Measurements from ENCODE around the gene FCMR. TPM values are rescaled to one million over a fixed set of nuclear protein-coding genes. Genes with fewer than 3 reads are reported as not detected.

FCMR gene
- total and polyA plus RNA-seq, 2 experiments from 2014 or later = 0.84 TPM; not detected in 1

DNA sequence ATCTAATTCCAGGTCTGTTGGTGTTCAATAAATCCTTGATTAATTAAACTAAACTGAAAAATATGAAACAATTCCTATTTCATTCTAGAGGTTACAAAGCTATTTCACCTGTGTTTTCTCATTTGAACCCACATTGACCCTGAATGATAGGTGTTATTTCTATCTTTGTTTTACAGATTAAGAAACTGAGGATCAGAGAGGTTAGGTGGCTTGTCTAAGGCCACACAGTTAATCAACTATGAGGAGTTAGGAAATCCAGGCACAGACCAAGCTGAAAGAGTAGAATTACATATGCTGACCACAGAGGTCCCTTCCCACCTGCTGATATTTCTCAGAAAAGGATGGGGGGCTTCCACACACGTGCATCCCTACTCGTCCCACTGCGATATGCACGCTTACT, 24.0 kb upstream of the FCMR start (continued):
- TF ChIP-seq, protein P1, sequence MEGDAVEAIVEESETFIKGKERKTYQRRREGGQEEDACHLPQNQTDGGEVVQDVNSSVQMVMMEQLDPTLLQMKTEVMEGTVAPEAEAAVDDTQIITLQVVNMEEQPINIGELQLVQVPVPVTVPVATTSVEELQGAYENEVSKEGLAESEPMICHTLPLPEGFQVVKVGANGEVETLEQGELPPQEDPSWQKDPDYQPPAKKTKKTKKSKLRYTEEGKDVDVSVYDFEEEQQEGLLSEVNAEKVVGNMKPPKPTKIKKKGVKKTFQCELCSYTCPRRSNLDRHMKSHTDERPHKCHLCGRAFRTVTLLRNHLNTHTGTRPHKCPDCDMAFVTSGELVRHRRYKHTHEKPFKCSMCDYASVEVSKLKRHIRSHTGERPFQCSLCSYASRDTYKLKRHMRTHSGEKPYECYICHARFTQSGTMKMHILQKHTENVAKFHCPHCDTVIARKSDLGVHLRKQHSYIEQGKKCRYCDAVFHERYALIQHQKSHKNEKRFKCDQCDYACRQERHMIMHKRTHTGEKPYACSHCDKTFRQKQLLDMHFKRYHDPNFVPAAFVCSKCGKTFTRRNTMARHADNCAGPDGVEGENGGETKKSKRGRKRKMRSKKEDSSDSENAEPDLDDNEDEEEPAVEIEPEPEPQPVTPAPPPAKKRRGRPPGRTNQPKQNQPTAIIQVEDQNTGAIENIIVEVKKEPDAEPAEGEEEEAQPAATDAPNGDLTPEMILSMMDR (conservative IDR thresholded peaks at IDR 0.05; ENCODE audit: low read depth in 2 of 2) = no peak
- TF ChIP-seq ZNF331 (CRISPR knock-in tag; IDR thresholded peaks at IDR 0.05; ENCODE audit: low read depth) (no peak), EZH2phosphoT487 (IDR thresholded peaks at IDR 0.05; ENCODE audit: unreplicated experiment) (no peak), POLR2AphosphoS5 (IDR thresholded peaks at IDR 0.05; ENCODE audit: low read depth) (no peak), STAT1 (IDR thresholded peaks at IDR 0.05; ENCODE audit: unreplicated experiment) (no peak)

DNA sequence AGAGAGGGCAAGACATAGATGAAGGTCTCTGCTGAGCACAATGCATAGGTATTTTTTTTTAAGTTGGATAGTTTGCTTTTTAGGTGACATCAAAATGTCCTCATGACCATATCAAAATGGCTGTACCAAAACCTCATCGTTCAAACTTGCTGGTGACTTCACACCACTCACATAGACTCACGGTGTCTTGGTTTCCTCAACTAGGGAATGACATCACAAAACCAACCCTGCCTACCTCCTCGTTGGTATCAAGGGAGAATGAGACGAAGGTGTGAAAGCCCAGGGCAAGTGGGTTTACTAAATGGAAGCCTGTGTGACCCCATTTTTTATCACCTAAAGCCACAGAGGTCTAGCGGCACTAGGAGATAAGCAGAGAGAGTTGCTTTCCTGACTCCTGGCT, 23.0 kb upstream of the FCMR start:
- TF ChIP-seq STAT1 (IDR thresholded peaks at IDR 0.05; ENCODE audit: unreplicated experiment) (no peak), ZNF331 (CRISPR knock-in tag; IDR thresholded peaks at IDR 0.05; ENCODE audit: low read depth) (no peak), EZH2 (IDR thresholded peaks at IDR 0.05; ENCODE audit: low read depth, unreplicated experiment) (no peak), ZNF114 (CRISPR knock-in tag; IDR thresholded peaks at IDR 0.05) (no peak), POLR2AphosphoS5 (IDR thresholded peaks at IDR 0.05; ENCODE audit: low read depth) (no peak)
- TF ChIP-seq, protein P2, sequence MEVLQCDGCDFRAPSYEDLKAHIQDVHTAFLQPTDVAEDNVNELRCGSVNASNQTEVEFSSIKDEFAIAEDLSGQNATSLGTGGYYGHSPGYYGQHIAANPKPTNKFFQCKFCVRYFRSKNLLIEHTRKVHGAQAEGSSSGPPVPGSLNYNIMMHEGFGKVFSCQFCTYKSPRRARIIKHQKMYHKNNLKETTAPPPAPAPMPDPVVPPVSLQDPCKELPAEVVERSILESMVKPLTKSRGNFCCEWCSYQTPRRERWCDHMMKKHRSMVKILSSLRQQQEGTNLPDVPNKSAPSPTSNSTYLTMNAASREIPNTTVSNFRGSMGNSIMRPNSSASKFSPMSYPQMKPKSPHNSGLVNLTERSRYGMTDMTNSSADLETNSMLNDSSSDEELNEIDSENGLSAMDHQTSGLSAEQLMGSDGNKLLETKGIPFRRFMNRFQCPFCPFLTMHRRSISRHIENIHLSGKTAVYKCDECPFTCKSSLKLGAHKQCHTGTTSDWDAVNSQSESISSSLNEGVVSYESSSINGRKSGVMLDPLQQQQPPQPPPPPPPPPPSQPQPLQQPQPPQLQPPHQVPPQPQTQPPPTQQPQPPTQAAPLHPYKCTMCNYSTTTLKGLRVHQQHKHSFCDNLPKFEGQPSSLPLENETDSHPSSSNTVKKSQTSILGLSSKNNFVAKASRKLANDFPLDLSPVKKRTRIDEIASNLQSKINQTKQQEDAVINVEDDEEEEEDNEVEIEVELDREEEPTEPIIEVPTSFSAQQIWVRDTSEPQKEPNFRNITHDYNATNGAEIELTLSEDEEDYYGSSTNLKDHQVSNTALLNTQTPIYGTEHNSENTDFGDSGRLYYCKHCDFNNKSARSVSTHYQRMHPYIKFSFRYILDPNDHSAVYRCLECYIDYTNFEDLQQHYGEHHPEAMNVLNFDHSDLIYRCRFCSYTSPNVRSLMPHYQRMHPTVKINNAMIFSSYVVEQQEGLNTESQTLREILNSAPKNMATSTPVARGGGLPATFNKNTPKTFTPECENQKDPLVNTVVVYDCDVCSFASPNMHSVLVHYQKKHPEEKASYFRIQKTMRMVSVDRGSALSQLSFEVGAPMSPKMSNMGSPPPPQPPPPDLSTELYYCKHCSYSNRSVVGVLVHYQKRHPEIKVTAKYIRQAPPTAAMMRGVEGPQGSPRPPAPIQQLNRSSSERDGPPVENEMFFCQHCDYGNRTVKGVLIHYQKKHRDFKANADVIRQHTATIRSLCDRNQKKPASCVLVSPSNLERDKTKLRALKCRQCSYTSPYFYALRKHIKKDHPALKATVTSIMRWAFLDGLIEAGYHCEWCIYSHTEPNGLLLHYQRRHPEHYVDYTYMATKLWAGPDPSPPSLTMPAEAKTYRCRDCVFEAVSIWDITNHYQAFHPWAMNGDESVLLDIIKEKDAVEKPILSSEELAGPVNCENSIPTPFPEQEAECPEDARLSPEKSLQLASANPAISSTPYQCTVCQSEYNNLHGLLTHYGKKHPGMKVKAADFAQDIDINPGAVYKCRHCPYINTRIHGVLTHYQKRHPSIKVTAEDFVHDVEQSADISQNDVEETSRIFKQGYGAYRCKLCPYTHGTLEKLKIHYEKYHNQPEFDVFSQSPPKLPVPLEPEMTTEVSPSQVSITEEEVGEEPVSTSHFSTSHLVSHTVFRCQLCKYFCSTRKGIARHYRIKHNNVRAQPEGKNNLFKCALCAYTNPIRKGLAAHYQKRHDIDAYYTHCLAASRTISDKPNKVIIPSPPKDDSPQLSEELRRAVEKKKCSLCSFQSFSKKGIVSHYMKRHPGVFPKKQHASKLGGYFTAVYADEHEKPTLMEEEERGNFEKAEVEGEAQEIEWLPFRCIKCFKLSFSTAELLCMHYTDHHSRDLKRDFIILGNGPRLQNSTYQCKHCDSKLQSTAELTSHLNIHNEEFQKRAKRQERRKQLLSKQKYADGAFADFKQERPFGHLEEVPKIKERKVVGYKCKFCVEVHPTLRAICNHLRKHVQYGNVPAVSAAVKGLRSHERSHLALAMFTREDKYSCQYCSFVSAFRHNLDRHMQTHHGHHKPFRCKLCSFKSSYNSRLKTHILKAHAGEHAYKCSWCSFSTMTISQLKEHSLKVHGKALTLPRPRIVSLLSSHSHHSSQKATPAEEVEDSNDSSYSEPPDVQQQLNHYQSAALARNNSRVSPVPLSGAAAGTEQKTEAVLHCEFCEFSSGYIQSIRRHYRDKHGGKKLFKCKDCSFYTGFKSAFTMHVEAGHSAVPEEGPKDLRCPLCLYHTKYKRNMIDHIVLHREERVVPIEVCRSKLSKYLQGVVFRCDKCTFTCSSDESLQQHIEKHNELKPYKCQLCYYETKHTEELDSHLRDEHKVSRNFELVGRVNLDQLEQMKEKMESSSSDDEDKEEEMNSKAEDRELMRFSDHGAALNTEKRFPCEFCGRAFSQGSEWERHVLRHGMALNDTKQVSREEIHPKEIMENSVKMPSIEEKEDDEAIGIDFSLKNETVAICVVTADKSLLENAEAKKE (CRISPR knock-in tag; IDR thresholded peaks at IDR 0.05) = no peak
- TF ChIP-seq, protein P1 (conservative IDR thresholded peaks at IDR 0.05; ENCODE audit: low read depth in 2 of 2) = no peak
- TF ChIP-seq, protein P3, sequence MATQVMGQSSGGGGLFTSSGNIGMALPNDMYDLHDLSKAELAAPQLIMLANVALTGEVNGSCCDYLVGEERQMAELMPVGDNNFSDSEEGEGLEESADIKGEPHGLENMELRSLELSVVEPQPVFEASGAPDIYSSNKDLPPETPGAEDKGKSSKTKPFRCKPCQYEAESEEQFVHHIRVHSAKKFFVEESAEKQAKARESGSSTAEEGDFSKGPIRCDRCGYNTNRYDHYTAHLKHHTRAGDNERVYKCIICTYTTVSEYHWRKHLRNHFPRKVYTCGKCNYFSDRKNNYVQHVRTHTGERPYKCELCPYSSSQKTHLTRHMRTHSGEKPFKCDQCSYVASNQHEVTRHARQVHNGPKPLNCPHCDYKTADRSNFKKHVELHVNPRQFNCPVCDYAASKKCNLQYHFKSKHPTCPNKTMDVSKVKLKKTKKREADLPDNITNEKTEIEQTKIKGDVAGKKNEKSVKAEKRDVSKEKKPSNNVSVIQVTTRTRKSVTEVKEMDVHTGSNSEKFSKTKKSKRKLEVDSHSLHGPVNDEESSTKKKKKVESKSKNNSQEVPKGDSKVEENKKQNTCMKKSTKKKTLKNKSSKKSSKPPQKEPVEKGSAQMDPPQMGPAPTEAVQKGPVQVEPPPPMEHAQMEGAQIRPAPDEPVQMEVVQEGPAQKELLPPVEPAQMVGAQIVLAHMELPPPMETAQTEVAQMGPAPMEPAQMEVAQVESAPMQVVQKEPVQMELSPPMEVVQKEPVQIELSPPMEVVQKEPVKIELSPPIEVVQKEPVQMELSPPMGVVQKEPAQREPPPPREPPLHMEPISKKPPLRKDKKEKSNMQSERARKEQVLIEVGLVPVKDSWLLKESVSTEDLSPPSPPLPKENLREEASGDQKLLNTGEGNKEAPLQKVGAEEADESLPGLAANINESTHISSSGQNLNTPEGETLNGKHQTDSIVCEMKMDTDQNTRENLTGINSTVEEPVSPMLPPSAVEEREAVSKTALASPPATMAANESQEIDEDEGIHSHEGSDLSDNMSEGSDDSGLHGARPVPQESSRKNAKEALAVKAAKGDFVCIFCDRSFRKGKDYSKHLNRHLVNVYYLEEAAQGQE (IDR thresholded peaks at IDR 0.05; ENCODE audit: unreplicated experiment) = no peak
- Histone ChIP-seq H3K27ac (ENCODE audit: low read depth) (no peak overlapping the region), H3K79me2 (replicated peaks; ENCODE audit: insufficient read depth) (no peaks in the 10 kb centered on the region), H3K4me2 (no peak overlapping the region), H3K27me3 (ENCODE audit: insufficient read depth) (no peaks in the 10 kb centered on the region), H3K4me1 (ENCODE audit: insufficient read depth) (no peaks in the 10 kb centered on the region), H3F3A (replicated peaks; ENCODE audit: low read depth) (no peaks in the 10 kb centered on the region), H2AFZ (no peak overlapping the region), H3K9me2 (ENCODE audit: insufficient read depth) (peaks cover 10% of the 10 kb centered on the region; the same call in 1 of the 2 replicates), H3K36me3 (ENCODE audit: insufficient read depth) (no peaks in the 10 kb centered on the region), H3K4me3 (no peak overlapping the region), H4K20me1 (replicated peaks; ENCODE audit: insufficient read depth) (no peaks in the 10 kb centered on the region)
- DNase-seq (ENCODE audit: low spot score) (no peak), ATAC-seq (no peak)
- Mint-ChIP-seq H3K27me3 (ENCODE audit: insufficient read depth, low read depth, poor library complexity) (peaks cover 1% of the 10 kb centered on the region), H3K27ac (no peak overlapping the region; the same call in 1 of the 2 replicates), H3K4me3 (no peak overlapping the region), H3K9me3 (no peaks in the 10 kb centered on the region), H3K4me1 (no peaks in the 10 kb centered on the region), H3K36me3 (ENCODE audit: low read depth) (no peaks in the 10 kb centered on the region)
